GM19025 (cell line): Measurements from ENCODE around the gene WFDC6.
"Not testable (repeated sequence)": the region's sequence is repeated elsewhere in the genome, so short reads cannot be mapped to it uniquely, and the experiment has no call there.

Experiments
- ATAC-seq: cut with Tn5 transposase; IDR thresholded peaks from one replicate; pipeline ENCODE4 v1.9.1; 2021; ENCODE audit warnings: mild to moderate bottlenecking, low read depth, moderate library complexity; ENCODE audit not compliant: unreplicated experiment

WFDC6 gene

DNA sequence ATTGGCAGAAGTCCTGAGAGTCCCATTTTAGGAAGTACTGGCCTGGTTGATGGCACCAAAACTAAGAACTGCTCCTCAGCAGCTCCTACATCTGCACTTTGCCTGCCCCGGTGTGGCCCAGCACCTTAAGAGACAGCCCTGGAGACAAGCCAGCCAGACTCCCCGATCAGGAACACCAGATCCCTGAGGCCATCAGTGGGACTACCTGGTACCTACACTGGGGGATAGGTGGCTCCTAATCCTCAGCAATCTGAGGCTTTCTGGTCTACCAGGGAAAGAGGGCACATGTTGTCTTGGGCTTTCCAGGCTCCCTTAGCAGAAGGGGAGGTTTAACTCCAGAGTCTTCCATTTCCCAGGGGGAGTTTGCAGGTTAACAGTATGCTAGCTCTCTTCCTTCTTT, at the start of gene WFDC6:
TSS of gene WFDC6 (minus strand) at position 101 of the 400 bp plus-strand sequence. CDS start at position 26, 75 bp downstream.
- ATAC-seq: no peak

GRCh38 chr20:45588800-45589199, 49.5 kb upstream of the WFDC6 start:
- ATAC-seq: no peak

DNA sequence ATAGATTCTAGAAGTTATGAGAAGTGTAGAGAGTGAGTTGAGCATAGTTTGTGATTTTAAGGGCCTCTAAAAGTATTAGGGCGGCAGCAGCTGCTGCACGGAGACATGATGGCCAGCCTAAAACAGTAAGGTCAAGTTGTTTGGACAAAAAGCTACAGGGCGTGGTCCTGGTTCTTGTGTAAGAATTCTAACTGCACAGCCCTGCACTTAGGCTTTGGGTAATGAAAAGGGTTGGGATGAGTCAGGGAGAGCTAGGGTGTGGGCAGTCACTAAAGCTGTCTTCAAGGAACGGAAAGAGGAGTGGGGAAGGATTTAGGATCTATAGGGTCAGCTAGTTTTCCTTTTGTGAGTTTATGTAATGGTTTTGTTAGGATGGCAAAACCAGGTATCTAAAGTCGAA, 46.7 kb upstream of the WFDC6 start:
- not testable (repeated sequence) for ATAC-seq

GRCh38 chr20:45584294-45584693, 45.0 kb upstream of the WFDC6 start:
- ATAC-seq: not testable (repeated sequence)

DNA sequence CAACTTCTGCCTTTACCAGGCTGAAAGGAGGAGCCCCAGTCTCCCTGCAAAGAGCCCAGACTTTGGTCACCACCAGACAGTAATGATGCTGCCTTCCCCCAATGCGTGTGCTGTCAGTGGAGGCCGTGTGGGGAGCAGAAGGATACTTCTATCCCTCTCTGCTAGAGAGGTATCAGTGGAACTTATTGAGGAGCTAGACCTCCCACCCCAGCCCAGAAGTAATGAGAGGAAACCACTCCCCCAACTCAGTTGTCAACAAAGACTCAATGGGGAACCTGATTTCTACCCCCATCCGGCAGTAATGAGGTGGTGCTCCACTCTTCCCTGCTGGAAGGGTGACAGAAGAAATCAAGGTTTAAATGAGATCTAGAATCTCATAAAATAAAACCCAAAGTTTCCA, 44.2 kb upstream of the WFDC6 start:
- ATAC-seq: no peak

DNA sequence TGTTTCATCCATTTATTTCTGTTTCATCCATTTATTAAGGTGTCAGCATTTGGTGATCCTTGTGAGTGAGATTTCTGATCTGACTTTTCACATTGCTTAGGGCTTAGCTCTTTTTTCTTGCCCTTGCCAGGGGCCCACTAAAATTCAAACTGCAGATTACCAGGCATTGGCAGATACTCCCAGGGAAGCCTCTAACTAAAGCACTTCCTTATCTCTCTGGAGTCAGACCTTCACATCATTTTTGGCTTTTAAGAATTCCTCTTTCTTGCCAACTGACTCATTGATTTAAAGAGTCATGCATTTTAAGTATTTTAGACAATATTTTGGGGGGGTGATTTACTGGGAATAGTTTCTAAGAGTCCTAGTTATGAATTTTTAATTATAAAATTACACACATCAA, 42.4 kb upstream of the WFDC6 start:
- no peak for ATAC-seq

GRCh38 chr20:45579184-45579583, 39.9 kb upstream of the WFDC6 start, which contains the start of gene WFDC8:
WFDC8 (minus strand) TSS chr20:45579284; CDS start chr20:45579247, 37 bp downstream.
- ATAC-seq: no peak

DNA sequence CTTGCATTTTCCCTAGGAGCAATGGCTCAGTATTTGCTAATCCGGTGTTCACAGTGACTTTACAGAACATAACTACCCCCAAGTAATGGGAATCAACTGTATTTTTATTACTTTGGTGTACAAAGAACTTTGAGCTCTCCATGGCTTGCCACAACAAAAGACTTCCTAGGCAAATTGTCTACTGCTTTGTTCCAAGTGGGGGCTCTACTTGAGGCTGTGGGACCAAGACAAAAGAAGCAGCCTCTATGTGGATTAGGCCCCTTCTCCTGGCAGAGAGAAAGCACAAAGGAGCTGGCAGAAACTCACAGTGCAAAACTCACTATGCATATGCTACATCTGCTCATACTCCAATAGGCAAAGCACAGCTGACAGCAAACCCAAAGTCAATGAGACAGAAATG, 38.9 kb upstream of the WFDC6 start:
- no peak for ATAC-seq

GRCh38 chr20:45576995-45577394, 37.7 kb upstream of the WFDC6 start:
- ATAC-seq: no peak

DNA sequence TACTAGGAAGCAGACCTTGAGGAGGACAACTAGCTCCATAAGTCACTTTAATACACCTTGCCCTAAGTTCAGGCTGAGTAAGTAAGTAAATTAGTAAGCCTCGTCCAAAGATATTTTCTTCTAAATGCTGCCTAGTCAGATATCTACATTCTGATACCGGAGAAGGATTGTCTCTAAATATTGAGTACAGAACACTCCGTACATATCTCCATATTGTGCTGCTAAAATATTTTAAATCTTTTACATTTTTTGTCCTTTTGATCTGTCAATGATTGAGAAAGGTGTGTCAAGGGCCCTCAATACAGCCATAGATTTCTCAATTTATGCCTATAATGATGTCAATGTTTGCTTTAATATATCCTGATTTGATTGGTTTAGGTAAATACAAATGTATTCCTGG, 36.6 kb upstream of the WFDC6 start:
- ATAC-seq: no peak

DNA sequence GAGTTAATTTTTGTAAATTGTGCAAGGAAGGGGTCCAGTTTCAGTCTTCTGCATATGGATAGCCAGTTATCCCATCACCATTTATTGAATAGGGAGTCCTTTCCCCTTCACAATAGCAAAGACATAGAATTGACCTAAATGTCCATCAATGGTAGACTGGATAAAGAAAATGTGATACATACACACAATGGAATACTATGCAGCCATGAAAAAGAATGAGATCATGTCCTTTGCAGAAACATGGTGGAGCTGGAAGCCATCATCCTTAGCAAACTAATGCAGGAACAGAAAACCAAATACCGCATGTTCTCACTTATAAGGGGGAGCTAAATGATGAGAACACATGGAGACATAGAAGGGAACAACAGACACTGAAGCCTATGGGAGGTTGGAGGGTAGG, 30.4 kb upstream of the WFDC6 start:
- ATAC-seq: not testable (repeated sequence)

DNA sequence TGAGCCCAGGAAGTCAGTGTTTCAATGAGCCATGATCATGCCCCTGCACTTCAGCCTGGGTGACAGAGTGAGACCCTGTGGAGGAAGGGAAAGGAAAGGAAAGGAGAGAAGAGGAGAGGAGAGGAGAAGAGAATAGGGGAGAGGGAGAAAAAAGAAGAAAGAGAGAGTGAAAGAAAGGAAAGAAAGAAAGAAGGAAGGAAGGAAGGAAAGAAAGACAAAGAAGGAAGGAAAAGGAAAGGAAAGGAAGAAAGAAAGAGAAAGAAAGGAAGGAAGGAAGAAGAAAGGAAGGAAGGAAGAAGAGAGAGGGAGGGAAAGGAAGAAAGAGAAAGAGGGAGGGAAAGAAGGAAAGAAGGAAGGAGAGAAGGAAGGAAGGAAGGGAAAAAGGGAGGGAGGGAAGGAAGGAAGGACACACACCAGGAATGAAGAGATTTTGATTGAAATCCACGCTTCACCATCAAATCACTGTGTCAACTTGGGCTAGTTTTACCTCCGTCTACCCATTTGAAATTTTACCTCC, 25.5 kb upstream of the WFDC6 start:
- no peak for ATAC-seq

- ATAC-seq: no peak
Observed at GRCh38 chr20:45555198-45555597, 15.9 kb upstream of the WFDC6 start.

GRCh38 chr20:45552456-45552855, 13.2 kb upstream of the WFDC6 start:
- ATAC-seq: no peak

GRCh38 chr20:45550765-45551164, 11.5 kb upstream of the WFDC6 start:
- ATAC-seq: no peak

GRCh38 chr20:45548410-45548809, 9.1 kb upstream of the WFDC6 start:
- no peak for ATAC-seq

GRCh38 chr20:45547206-45547770, 8.0 kb upstream of the WFDC6 start, which contains the start of gene EPPIN:
EPPIN (minus strand) TSS chr20:45547401; CDS start chr20:45547357, 44 bp downstream.
- no peak for ATAC-seq

- ATAC-seq: no peak
Observed at GRCh38 chr20:45545754-45546453, 6.6 kb upstream of the WFDC6 start.

GRCh38 chr20:45545351-45545750, 6.1 kb upstream of the WFDC6 start:
- ATAC-seq: no peak

DNA sequence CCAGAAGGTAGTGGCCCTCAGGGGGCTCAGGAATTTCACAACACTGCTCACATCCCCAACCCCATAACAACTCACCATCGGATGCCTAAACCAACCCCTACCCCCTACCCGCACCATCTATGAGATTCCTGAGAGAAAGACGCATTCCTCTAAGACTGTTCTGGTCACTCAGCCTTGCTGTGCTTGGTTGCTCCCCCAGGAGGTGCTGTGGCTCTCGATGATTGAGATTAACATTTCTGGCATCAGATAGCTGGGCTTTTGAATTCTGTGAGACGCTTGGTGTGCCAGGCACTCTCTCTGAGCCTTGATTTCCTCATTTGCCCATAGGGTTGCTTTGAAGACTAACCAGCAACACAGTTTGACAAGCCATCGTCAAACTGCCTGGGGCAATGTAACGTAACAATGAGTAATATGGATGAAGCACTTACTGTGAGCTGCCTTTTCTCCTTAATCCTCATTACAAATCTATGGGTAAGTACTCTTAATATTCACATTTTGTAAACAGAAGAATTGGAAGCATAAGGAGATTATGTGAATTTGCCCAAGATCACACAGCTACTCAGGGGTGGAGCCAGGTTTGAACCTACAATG, 978 bp downstream of the WFDC6 start:
- ATAC-seq: no peak

DNA sequence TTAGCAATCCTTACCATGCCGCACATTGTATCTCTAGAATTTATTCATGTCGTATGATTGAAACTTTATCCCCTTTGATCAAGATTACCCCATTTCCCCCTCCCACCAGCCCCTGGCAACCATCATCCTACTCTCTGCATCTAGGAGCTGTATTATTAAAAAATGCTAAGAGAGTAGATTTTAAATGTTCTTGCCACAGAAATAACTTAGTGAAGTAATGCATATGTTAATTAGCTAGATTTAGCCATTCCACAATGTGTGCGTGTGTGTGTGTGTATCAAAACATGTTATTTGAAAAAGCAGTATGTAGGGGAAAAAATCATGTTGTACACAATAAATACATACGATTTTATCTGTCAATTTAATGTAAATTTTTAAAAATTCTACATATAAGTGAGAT, 12.0 kb downstream of the WFDC6 start:
- ATAC-seq: no peak

DNA sequence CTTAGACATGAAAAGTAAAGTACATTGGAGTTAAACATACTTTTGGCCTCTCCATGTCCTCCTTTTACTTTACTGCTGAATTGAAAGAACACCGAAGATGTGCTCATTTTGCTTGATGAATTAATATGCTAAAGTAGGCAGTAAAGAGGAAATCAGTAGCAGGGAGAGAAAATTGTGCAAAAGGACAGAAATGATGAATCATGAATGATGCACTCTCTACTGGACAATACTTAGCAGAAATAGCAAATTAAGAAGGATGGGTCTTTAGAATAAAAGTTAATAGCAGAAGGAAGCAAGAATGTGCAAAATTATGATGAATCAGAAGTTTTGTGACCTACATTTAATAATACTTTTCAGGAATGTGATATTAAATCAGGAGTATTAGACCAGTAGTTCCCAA, 15.5 kb downstream of the WFDC6 start:
- ATAC-seq: no peak
